NT2/D1 (cell line): ENCODE data around the gene ADPRM.
"Not testable (repeated sequence)": the region's sequence is repeated elsewhere in the genome, so short reads cannot be mapped to it uniquely, and the experiment has no call there.

Experiments
- DNase-seq: peaks from one replicate; pipeline ENCODE4 v3.0.0-alpha.2; 2011; ENCODE audit warnings: low read depth, low spot score
- H3K27me3 ChIP-seq: 2 replicates; pipeline ENCODE4 v1.6.0; 2011; ENCODE audit warnings: mild to moderate bottlenecking; ENCODE audit not compliant: insufficient read length, insufficient read depth
- H3K36me3 ChIP-seq: 2 replicates; pipeline ENCODE4 v1.6.1; 2011; ENCODE audit warnings: mild to moderate bottlenecking, low read length, mixed read lengths; ENCODE audit not compliant: insufficient read depth, insufficient read length
- H3K4me1 ChIP-seq: 2 replicates; pipeline ENCODE4 v1.5.1; 2011; ENCODE audit not compliant: insufficient read depth, insufficient read length
- H3K4me3 ChIP-seq: 2 replicates; pipeline ENCODE4 v1.5.1; 2011; ENCODE audit warnings: low read depth; ENCODE audit not compliant: insufficient read length
- H3K9ac ChIP-seq: 2 replicates; pipeline ENCODE4 v1.6.0; 2011; ENCODE audit warnings: low read depth; ENCODE audit not compliant: insufficient read length
- H3K9me3 ChIP-seq: 2 replicates; pipeline ENCODE4 v1.5.1; 2011; ENCODE audit warnings: mild to moderate bottlenecking, low read length; ENCODE audit not compliant: insufficient read depth
- SUZ12 ChIP-seq: IDR thresholded peaks from 2 replicates; pipeline ENCODE4 v1.6.1; 2011; ENCODE audit not compliant: insufficient read length, insufficient read depth; ENCODE audit errors: extremely low read depth
- YY1 ChIP-seq: IDR thresholded peaks from 2 replicates; pipeline ENCODE4 v1.6.1; 2011; ENCODE audit not compliant: insufficient read length, insufficient read depth
- ZNF274 ChIP-seq: IDR thresholded peaks from 2 replicates; pipeline ENCODE4 v1.6.1; 2011; ENCODE audit warnings: mild to moderate bottlenecking, low read depth, low read length

ADPRM gene

GRCh38 chr17:10674704-10675103, 22.7 kb upstream of the ADPRM start:
- Histone ChIP-seq H3K4me1 (no peaks in the 10 kb centered on the region), H3K36me3 (peaks cover 32% of the 10 kb centered on the region), H3K9me3 (no peaks in the 10 kb centered on the region), H3K27me3 (no peaks in the 10 kb centered on the region), H3K9ac (no peak overlapping the region), H3K4me3 (no peak overlapping the region)
- TF ChIP-seq ZNF274: no peak
- no peak for TF ChIP-seq YY1
- TF ChIP-seq SUZ12: no peak
- no peak for DNase-seq

GRCh38 chr17:10681866-10682446, 15.4 kb upstream of the ADPRM start:
- no peaks in the 10 kb centered on the region for H3K4me1 ChIP-seq
- TF ChIP-seq ZNF274: no peak
- TF ChIP-seq SUZ12: no peak
- no peak for TF ChIP-seq YY1
- no peak overlapping the region for H3K4me3 ChIP-seq
- H3K9ac ChIP-seq: no peak overlapping the region
- H3K27me3 ChIP-seq: no peaks in the 10 kb centered on the region
- H3K9me3 ChIP-seq: no peaks in the 10 kb centered on the region
- no peak for DNase-seq
- H3K36me3 ChIP-seq: peaks cover 84% of the 10 kb centered on the region

GRCh38 chr17:10683853-10684252, 13.5 kb upstream of the ADPRM start:
- H3K9ac ChIP-seq: no peak overlapping the region
- DNase-seq: no peak

GRCh38 chr17:10687499-10687898, 9.9 kb upstream of the ADPRM start:
- no peak for TF ChIP-seq YY1
- TF ChIP-seq SUZ12: no peak
- no peak for TF ChIP-seq ZNF274
- Histone ChIP-seq H3K36me3 (peaks cover 77% of the 10 kb centered on the region), H3K27me3 (no peaks in the 10 kb centered on the region)

More at GRCh38 chr17:10683853-10684252, 13.5 kb upstream of the ADPRM start:
- no peak overlapping the region for H3K4me3 ChIP-seq
- no peaks in the 10 kb centered on the region for H3K4me1 ChIP-seq
- no peaks in the 10 kb centered on the region for H3K9me3 ChIP-seq
- TF ChIP-seq ZNF274 (no peak), SUZ12 (no peak), YY1 (no peak)
- peaks cover 85% of the 10 kb centered on the region for H3K36me3 ChIP-seq
- no peaks in the 10 kb centered on the region for H3K27me3 ChIP-seq

DNA sequence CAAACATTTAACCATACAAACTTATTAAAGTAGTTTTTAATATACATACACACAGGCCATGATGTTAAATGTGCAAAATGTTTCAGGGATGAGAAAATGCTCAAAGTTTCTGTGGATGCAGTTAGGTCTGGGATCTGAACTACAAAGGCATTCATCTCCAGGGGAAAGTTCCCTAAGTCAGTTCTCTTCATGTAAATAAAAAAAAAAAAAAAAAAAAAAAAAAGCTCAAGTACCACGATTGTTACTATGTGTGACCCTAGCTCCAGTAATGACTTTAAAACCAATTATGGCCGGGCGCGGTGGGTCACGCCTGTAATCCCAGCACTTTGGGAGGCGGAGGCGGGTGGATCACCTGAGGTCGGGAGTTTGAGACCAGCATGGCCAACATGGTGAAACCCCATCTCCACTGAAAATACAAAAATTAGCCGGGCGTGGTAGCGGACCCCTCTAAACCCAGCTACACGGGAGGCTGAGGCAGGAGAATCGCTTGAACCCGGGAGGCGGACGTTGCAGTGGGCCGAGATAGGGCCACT, 1.5 kb upstream of the ADPRM start:
- not testable (repeated sequence) for H3K9me3 ChIP-seq, DNase-seq, H3K4me1 ChIP-seq, H3K27me3 ChIP-seq
- peaks cover 42% of the 10 kb centered on the region for H3K36me3 ChIP-seq
- peak overlapping the region; percentile 81 for H3K9ac ChIP-seq
- peak overlapping the region; percentile 98 for H3K4me3 ChIP-seq

More at GRCh38 chr17:10687499-10687898, 9.9 kb upstream of the ADPRM start:
- no peak overlapping the region for H3K4me3 ChIP-seq
- no peaks in the 10 kb centered on the region for H3K9me3 ChIP-seq
- no peak for DNase-seq
- H3K4me1 ChIP-seq: no peaks in the 10 kb centered on the region
- H3K9ac ChIP-seq: no peak overlapping the region

GRCh38 chr17:10698096-10698818, 863 bp downstream of the ADPRM start:
- TF ChIP-seq YY1 (no peak), ZNF274 (no peak), SUZ12 (no peak)
- DNase-seq: no peak
- Histone ChIP-seq H3K9me3 (no peaks in the 10 kb centered on the region), H3K4me3 (peak overlapping the region; percentile 98), H3K27me3 (no peaks in the 10 kb centered on the region), H3K4me1 (no peaks in the 10 kb centered on the region), H3K9ac (peak overlapping the region; percentile 87), H3K36me3 (peaks cover 22% of the 10 kb centered on the region)

- H3K4me3 ChIP-seq: no peak overlapping the region
- H3K9ac ChIP-seq: no peak overlapping the region
- H3K36me3 ChIP-seq: peaks cover 13% of the 10 kb centered on the region
- no peaks in the 10 kb centered on the region for H3K4me1 ChIP-seq
- no peak for TF ChIP-seq ZNF274
- TF ChIP-seq YY1: no peak
- no peak for DNase-seq
- H3K9me3 ChIP-seq: no peaks in the 10 kb centered on the region
- no peaks in the 10 kb centered on the region for H3K27me3 ChIP-seq
These were observed 2.5 kb downstream of the ADPRM start for GRCh38 chr17:10699856-10700255.
